ENCODE measurements around the gene DOCK1. TPM values are rescaled to one million over a fixed set of nuclear protein-coding genes. Genes with fewer than 3 reads are reported as not detected.

DOCK1 gene
- total RNA-seq, 3 donors from 2014 or later: 50.4 to 101 (median 69.2) TPM

DNA sequence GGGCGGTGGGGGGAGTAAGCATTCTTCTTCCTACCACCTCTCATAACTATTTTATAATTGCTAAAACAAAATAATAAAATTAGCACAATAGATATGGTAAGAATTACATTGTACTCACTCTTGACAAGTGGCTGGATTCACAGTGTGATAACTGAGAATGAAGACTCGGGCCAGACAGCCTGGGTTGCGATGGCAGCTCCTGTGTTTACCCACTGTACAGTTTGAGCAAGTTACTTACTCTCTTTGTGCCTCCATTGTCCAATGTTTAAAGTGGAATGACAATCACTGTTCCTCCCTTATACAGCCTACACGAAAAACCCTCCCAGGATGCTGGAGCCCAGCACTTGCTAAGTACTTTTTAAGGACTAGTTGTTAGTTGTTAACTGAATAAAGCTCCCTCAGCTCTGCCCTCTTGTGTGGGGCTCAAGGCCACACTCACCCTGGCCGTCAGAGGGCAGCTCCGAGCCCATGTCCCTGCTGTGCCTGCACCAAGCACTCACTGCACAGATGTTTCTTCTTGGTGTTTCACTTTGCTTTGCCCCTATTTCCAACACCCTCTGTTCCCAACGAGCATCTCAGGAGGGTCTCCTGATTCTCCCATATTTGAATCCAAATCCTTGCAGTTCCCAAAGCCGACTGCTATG lies 587.5 kb downstream of the DOCK1 start:
- no peak overlapping the region for H3K4me3 ChIP-seq
- H3K4me1 ChIP-seq: no peaks in the 10 kb centered on the region
- no peaks in the 10 kb centered on the region for H3K36me3 ChIP-seq
- TF ChIP-seq POLR2AphosphoS5 (IDR thresholded peaks at IDR 0.05): no peak
- TF ChIP-seq POLR2A (IDR thresholded peaks at IDR 0.05): no peak
- TF ChIP-seq, protein P1, sequence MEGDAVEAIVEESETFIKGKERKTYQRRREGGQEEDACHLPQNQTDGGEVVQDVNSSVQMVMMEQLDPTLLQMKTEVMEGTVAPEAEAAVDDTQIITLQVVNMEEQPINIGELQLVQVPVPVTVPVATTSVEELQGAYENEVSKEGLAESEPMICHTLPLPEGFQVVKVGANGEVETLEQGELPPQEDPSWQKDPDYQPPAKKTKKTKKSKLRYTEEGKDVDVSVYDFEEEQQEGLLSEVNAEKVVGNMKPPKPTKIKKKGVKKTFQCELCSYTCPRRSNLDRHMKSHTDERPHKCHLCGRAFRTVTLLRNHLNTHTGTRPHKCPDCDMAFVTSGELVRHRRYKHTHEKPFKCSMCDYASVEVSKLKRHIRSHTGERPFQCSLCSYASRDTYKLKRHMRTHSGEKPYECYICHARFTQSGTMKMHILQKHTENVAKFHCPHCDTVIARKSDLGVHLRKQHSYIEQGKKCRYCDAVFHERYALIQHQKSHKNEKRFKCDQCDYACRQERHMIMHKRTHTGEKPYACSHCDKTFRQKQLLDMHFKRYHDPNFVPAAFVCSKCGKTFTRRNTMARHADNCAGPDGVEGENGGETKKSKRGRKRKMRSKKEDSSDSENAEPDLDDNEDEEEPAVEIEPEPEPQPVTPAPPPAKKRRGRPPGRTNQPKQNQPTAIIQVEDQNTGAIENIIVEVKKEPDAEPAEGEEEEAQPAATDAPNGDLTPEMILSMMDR (IDR thresholded peaks at IDR 0.05): no peak
- DNase-seq (ENCODE audit: low spot score in 2 of 2): no peak
- no peaks in the 10 kb centered on the region for H3K9me3 ChIP-seq
- H3K27ac ChIP-seq: no peak overlapping the region
- intact Hi-C loops (cut with DNase I; ENCODE audit: low total_unique reads): no loop called here
- H3K27me3 ChIP-seq: no peaks in the 10 kb centered on the region

DNA sequence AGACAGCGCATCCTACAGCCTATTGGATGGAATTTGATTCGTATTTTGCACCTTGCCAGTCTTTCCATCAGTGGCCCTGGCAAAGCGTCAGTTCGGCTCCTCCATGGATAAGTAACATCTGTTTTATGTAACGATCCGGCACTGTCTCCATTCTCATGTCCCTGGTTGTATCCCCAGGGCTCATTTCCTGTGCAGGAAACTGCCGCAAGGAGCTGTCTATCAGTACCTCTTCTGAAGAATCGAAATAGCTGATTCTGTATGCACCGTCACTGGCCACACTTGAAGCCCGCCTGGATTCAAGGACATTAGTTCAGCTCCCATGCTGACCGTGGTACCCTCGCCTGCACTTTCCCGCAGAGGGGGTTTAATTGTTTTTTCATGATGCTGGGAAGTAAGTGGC lies 590.8 kb downstream of the DOCK1 start:
- H3K27me3 ChIP-seq: no peaks in the 10 kb centered on the region
- no peaks in the 10 kb centered on the region for H3K4me1 ChIP-seq
- intact Hi-C loops (cut with DNase I; ENCODE audit: low total_unique reads): no loop called here

DNA sequence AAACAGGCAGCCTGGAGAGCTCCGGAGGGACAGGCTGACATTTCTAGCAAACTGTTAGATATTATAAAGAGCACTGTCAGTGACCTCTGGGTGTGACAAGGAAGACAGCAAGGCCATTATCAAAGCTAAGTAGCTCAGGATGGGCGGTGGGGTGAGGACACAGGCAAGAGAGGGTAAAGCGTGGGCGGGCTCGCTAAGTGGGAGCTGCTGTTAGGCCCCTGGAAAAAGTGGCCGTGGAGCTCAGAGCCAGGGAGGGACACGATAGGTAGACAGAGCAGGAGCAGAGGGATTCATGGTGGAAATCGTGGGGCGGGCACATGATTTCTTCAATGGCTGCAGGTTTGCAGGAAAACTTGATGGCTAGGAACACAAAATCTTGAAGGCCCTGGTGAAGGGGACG lies 592.5 kb downstream of the DOCK1 start:
- no peaks in the 10 kb centered on the region for H3K9me3 ChIP-seq
- no peak overlapping the region for H3K27ac ChIP-seq
- no peak for DNase-seq (ENCODE audit: low spot score in 2 of 2)
- no peaks in the 10 kb centered on the region for H3K4me1 ChIP-seq
- no peak overlapping the region for H3K4me3 ChIP-seq
- no peaks in the 10 kb centered on the region for H3K27me3 ChIP-seq
- no peak for TF ChIP-seq POLR2AphosphoS5 (IDR thresholded peaks at IDR 0.05)
- TF ChIP-seq, protein P1 (IDR thresholded peaks at IDR 0.05): no peak
- no peaks in the 10 kb centered on the region for H3K36me3 ChIP-seq
- intact Hi-C loops (cut with DNase I; ENCODE audit: low total_unique reads): no loop called here

More for the DNA sequence above, 590.8 kb downstream of the DOCK1 start:
- DNase-seq (ENCODE audit: low spot score in 2 of 2): no peak
- Histone ChIP-seq H3K27ac (no peak overlapping the region), H3K36me3 (no peaks in the 10 kb centered on the region), H3K4me3 (no peak overlapping the region), H3K9me3 (no peaks in the 10 kb centered on the region)
- TF ChIP-seq, protein P1 (IDR thresholded peaks at IDR 0.05): no peak
- TF ChIP-seq POLR2AphosphoS5 (IDR thresholded peaks at IDR 0.05) (no peak), POLR2A (IDR thresholded peaks at IDR 0.05) (no peak)

DNA sequence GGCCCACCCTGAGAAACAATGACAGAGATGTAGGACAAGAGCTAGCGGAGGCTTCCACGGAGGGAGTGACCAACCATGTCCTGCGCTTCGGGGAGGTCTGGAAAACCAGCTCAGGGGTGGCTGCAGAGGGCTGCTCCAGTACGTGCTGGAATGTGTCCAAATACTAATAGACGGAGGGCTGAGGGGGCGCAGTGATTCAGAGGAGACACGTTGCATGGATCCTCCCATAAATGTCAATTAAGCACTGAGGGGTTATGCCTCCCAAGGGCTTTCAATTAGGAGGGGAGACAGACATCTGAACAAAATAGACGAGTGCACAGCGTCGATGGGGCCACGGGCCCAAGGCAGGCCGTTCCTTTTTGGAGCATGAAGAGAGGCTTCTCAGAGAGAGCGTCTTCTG lies 592.9 kb downstream of the DOCK1 start:
- H3K27ac ChIP-seq: no peak overlapping the region
- no peaks in the 10 kb centered on the region for H3K36me3 ChIP-seq
- H3K4me1 ChIP-seq: no peaks in the 10 kb centered on the region
- no peak overlapping the region for H3K4me3 ChIP-seq
- no peaks in the 10 kb centered on the region for H3K27me3 ChIP-seq
- TF ChIP-seq POLR2A (IDR thresholded peaks at IDR 0.05) (no peak), POLR2AphosphoS5 (IDR thresholded peaks at IDR 0.05) (no peak)
- TF ChIP-seq, protein P1 (IDR thresholded peaks at IDR 0.05): no peak
- no peak for DNase-seq (ENCODE audit: low spot score in 2 of 2)
- H3K9me3 ChIP-seq: no peaks in the 10 kb centered on the region
- intact Hi-C loops (cut with DNase I; ENCODE audit: low total_unique reads): no loop called here

DNA sequence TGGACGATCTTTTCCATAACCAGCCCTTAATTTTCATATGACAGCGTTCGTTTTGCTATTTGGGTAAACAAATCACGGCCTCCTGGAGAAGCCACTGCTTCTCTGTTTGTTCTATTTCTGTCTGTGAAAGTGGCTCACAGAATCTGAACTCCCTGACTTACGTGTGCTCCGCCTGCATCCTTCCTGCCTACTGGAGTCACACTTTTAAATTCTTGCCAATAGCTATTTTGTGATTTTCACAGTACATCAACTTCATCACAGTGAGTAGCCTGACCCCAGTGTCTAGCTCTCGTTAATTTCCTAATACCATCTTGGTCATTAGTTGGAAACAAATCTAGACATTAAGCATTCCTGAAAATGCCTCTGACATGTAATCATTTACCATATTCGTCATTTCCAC lies 594.9 kb downstream of the DOCK1 start:
- Histone ChIP-seq H3K4me1 (no peaks in the 10 kb centered on the region), H3K27ac (no peak overlapping the region), H3K36me3 (no peaks in the 10 kb centered on the region), H3K27me3 (no peaks in the 10 kb centered on the region), H3K4me3 (no peak overlapping the region), H3K9me3 (no peaks in the 10 kb centered on the region)
- DNase-seq (ENCODE audit: low spot score in 2 of 2): no peak
- intact Hi-C loops (cut with DNase I; ENCODE audit: low total_unique reads): no loop called here
- TF ChIP-seq POLR2A (IDR thresholded peaks at IDR 0.05) (no peak), POLR2AphosphoS5 (IDR thresholded peaks at IDR 0.05) (no peak)
- TF ChIP-seq, protein P1 (IDR thresholded peaks at IDR 0.05): no peak

Other genes with a start within 250 kb of the DOCK1 start
- 10 to 100 TPM in 1 of 3 donors, 1 to 10 TPM in 1, under 1 TPM in 1; 0.16 to 30.4 (median 3.9) TPM for gene C10orf90, start 234.7 kb upstream of the DOCK1 start, total RNA-seq

Data from breast epithelium (tissue), 4 donors.